ENCODE measurements around the gene NANP.

- TF ChIP-seq CTCF (conservative IDR thresholded peaks at IDR 0.05; ENCODE audit: low read depth, low read length), result no peak
- no peak for TF ChIP-seq RFX5 (IDR thresholded peaks at IDR 0.05; ENCODE audit: low read depth, low read length)
- no peak for TF ChIP-seq FOS (IDR thresholded peaks at IDR 0.05; ENCODE audit: low read depth, low read length)
- peak; percentile 20; the same call in 1 of the 2 replicates for TF ChIP-seq MAZ (IDR thresholded peaks at IDR 0.05; ENCODE audit: borderline replicate concordance, low read depth, low read length)
- TF ChIP-seq POLR2A (IDR thresholded peaks at IDR 0.05; ENCODE audit: low read depth, low read length), result peak; percentile 96
- no peak for TF ChIP-seq RAD21 (IDR thresholded peaks at IDR 0.05; ENCODE audit: low read length)
- TF ChIP-seq USF2 (IDR thresholded peaks at IDR 0.05; ENCODE audit: low read depth, low read length), result peak; percentile 68
- no peak for TF ChIP-seq CEBPB (IDR thresholded peaks at IDR 0.05; ENCODE audit: low read depth, low read length)
- TF ChIP-seq MXI1 (IDR thresholded peaks at IDR 0.05; ENCODE audit: borderline replicate concordance, low read depth, low read length), result peak; percentile 42; the same call in 1 of the 2 replicates
- peak; percentile 82 for TF ChIP-seq BHLHE40 (IDR thresholded peaks at IDR 0.05; ENCODE audit: low read depth, low read length)
Measured at GRCh38 chr20:25623736-25624499, at the start of gene NANP.
